ENCODE results near the gene NRL.

Gene NRL

DNA sequence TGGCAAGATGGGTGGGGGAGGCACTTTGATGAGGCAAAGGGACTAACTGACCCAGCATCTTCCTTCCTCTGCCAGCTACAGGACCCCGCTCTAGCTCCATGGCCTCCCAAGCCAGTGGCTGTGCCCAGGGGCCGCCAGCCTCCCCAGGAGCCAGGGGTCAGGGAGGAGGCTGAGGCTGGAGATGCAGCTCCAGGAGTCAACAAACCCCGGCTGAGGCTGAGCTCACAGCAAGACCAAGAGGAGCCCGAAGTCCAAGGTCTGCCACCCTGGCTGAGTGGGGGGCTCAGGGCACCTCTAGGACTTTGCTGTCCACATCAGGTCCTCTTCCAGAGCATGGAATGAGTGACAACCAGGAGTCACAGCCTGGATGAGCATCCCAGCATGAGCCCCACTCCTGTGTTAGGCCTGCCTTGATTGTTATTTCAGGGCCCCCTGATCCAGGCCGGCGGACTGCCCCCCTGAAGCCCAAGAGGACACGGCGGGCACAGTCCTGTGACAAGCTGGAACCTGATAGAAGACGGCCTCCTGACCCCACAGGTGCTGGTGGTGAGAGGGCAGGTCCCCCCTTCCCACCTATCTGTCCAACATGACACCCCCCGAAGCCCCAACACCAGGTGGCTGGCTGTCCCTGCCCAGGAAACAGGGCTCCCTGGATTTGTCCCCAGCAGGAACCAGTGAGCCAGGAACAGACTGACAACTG, 45.9 kb downstream of the NRL start:
- no peak for FAIRE-seq
- DNase-seq (ENCODE audit: insufficient read length, low spot score), result no peak

DNA sequence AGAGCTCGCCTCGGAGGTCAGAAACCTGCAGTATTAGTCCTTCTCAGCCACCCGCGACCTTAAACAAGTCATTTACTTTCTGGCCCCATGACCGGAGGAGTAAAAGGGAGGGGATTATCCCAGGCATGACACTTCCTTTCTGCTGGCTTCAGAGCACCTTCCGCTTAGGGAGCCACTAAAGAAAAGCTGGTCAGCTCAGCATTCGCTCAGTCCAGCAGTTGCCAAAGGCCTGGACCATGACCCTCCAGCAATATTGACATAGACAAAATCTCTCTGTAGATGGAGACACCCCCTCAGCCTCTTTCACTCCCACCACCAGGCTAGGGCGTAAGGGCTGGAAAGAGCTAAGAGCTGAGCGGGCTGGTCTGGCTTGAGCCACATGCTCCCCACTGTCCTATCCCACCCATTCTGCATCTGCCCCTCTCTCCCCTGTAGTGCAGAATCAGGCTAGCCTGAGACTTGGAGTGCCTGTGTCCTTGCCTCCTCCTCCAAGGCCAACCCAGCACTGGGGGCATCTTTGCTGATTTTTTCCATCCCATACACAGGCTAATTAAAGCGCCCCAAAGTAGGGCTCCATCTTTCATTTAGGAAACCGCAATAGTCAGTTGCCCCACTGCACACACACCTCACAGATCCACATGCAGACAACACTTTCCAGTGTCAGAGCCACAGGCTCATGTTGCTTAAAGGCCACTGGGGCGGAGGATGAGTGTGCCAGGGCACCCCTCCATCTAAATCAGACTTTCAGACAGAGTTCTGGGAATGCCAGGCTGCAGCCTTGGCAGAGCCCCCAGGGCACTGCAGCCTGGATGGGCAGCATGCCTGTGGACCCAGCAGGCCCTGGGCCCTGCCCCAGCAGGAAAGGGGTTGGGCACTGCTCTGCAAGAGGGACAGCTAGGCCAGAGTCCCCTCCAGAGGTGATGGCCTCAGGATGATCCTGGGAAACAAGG, 47.3 kb downstream of the NRL start:
- no peak for FAIRE-seq
- no peak for DNase-seq (ENCODE audit: insufficient read length, low spot score)

DNA sequence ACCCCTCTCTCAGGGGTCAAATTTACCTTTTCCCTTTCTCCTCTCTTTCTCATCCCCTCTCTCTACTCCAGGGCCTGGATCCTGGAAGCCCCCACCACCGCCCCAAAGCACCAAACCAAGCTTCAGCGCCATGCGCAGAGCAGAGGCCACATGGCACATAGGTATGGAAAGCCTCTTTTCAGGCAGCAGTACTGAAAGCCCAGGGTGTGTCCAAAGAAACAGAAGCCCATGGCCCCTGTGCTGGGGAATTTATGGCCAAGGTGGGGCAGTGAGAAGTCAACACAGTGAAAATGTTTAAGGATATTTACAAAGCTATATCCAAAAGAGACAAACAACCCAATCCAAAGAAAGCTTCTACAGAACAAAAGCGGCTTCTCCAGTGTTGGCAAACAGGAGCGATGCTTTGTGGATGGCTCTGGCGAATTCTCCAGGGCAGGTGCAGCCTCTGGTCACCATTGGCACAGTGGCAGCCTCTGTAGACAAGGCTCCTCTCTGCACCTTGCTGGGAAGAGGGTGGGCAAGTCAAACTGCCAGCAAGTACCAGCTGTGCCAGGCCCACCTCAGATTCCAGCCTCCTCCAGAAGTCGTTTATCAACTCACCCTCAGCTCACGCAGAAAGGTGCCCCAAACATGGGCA, 48.1 kb downstream of the NRL start:
- DNase-seq (ENCODE audit: insufficient read length, low spot score) (no peak), FAIRE-seq (no peak)

DNA sequence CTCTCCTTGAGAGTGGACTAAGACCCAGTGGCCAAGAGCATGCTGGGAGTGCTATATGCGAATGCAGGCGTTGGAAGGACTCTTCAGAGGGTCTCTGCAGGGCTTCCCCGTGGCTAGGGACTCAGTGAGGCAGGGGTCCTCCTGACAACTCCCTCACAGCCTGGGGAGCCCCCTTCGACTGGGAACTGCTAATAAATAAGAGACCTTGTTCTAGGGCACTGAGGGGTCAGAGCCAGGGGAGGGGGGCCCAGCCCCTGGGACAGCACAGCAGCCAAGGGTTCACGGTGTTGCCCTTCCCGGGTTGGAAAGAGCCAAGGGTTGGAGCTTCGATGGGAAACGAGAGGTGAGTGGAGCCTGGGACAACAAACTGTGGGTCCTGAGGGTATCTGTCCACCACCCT, 49.3 kb downstream of the NRL start:
- no peak for DNase-seq (ENCODE audit: insufficient read length, low spot score)
- FAIRE-seq, result no peak

DNA sequence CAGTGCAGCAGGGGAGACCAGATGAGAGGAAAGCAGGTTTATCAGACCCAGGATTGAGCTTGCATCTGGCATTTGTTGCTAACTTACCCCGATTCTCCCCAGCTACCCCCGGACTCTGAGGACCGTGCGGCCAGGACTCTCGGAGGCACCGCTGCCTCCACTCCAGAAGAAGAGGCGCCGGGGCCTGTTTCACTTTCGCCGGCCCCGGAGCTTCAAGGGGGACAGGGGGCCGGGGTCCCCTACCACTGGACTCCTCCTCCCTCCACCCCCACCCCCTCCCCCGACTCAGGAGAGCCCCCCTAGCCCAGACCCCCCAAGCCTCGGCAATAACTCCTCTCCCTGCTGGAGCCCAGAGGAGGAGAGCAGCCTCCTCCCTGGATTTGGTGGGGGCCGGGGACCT, 49.9 kb downstream of the NRL start:
- DNase-seq (ENCODE audit: insufficient read length, low spot score) (no peak), FAIRE-seq (no peak)

DNA sequence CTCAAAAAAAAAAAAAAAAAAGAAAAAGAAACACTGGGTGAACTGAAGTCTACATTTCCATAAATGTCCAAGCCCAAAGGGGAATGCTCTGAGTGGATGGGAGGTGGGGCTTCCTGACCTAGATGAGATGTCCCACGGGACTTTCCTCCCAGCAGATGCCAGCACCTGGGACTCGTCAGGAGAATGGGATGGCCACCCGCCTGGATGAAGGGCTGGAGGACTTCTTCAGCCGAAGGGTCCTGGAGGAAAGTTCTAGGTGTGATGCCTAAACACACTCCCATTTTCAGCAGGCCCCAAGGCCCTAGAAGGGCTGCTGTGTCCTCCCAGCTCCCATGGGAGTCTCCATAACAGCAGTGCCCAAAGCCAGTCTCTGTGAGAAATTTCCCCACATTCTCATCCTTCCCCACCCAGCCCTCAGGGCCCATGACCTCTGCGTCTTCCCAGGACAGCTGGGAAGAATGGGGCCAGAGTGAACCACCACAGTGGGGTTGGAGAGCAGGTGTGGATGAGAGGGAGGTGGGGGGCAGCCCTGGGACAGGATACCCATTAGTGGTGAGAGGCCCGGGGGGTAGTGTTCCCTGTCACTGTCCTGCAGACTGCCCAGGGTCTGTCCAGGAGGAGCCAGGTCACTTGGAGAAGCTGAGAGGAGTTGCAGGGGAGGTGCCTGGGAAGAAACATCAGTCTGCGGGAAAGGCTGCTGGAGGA, 50.5 kb downstream of the NRL start:
- FAIRE-seq, result no peak
- no peak for DNase-seq (ENCODE audit: insufficient read length, low spot score)

DNA sequence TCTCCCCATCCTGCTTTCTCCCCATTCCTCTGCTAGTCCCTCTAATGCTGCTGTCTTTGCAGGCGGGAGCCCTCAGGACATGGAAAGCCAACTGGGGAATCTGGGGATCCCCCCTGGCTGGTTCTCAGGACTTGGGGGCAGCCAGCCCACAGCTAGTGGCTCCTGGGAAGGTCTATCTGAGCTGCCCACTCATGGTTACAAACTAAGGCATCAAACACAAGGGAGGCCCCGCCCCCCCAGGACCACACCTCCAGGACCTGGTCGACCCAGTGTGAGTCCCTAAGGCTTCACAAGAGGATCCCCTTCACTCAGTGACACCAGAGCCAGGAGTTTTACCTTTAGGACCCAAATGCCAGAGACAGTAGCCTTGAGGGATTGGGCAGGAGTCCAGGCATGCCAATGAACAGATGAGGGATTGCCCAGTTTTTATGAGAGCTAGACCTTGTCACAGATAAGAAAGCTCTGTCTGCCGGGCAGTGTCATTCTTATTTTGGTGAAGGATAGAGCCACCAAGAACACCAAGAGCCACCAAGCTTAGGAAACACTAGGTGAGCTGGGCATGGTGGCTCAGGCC, 51.4 kb downstream of the NRL start:
- DNase-seq (ENCODE audit: insufficient read length, low spot score) (no peak), FAIRE-seq (no peak)

DNA sequence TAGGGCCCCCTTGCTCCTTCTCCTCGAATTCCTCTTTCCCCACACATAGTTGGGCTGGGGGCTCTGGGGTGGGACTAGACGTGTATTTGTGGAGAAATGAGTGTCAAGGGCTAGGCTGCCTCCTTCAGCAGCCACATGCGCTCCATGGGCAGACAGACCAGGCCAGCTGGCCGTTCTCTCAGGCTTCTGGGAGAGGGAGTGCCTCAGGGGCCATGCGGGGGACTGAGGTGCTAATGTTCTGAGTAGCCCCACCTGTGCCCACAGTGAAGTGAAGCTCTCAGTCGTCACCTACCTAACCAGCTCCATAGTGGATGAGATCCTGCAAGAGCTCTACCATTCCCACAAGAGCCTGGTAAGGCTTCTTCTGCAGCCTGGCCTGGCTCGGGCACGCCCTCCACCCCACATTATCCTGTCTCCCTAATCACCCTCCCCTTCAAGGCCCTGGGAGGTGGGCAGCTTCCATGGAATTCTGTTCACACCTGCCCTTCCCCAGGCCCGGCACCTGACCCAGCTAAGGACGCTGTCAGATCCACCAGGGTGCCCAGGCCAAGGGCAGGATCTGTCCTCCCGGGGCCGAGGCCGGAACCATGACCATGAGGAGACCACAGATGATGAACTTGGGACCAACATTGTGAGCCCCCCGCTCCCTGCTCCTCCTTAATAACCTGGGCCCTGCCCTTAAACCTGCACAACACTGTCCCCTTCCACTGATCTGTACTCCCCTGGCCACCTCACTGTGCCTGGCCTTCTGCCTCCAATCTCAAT, 52.4 kb downstream of the NRL start:
- FAIRE-seq (no peak), DNase-seq (ENCODE audit: insufficient read length, low spot score) (no peak)

DNA sequence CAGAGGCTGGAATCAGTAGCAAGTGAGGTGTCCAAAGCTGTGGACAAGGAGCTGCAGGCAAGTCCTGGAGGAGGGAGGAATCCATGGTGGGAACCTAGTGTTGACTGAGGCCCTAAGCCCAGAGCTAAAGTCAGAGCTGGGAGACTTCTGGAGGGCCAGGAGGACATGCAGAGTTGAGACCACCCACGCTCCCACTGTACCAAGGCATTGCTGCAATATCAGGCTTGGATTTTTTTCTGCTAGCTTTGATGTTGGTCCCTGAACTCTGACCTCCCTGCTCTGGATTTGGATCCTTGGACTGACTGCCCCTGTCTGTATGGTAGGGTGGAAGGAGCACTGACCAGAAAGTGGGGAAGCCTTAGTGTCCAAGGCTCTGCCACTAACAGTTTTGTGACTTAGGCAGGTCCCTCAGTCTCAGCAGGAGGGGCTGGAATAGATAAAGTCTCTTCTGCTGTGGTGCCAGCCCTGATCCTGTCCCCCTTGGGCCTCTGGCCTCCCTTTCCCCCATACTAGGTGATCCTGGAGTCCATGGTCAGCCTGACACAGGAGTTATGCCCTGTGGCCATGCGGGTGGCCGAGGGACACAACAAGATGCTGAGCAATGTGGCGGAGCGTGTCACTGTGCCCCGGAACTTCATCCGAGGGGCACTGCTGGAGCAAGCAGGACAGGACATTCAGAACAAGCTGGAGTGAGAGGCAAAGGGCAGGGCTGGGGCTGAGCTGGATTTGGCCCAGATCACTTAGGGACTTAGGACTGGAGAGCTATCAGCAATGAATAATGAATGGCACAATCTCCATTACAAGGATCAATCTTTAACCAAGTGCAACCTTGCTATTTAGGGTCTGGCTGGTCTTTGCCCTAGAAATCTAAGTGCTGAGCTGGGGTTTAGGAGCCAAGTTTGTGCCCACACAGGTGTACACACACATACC, 53.5 kb downstream of the NRL start:
- FAIRE-seq (no peak), DNase-seq (ENCODE audit: insufficient read length, low spot score) (no peak)

- DNase-seq (ENCODE audit: insufficient read length, low spot score) (no peak), FAIRE-seq (no peak)
These were observed 54.3 kb downstream of the NRL start for GRCh38 chr14:24060443-24060842.

- FAIRE-seq, result no peak
These were observed 54.8 kb downstream of the NRL start for GRCh38 chr14:24059841-24060388.

GRCh38 chr14:24058951-24059475, 55.7 kb downstream of the NRL start:
- no peak for DNase-seq (ENCODE audit: insufficient read length, low spot score)
- FAIRE-seq, result no peak

More at GRCh38 chr14:24059841-24060388, 54.8 kb downstream of the NRL start:
- no peak for DNase-seq (ENCODE audit: insufficient read length, low spot score)

- FAIRE-seq (peak; percentile 96), DNase-seq (ENCODE audit: insufficient read length, low spot score) (peak; percentile 85)
These were observed 56.3 kb downstream of the NRL start for GRCh38 chr14:24058260-24058950.

DNA sequence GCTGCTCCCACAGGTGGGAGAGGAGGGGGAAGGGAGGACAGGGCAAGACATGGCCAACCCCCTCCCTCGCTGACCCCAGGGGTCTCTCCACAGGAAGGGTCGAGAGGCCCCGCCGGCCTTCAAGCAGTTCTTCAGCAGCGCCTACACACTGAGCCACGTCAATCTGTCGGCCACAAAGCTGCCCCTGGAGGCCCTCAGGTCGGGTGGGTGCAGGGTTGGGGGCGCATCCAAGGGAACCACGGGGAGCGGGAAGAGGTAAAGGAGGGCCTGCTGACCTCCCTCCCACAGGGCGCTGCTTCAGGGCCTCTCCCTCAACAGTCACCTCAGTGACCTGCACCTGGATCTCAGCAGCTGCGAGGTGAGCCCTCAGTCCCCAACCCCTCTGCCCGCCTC, 56.9 kb downstream of the NRL start:
- DNase-seq (ENCODE audit: insufficient read length, low spot score), result no peak
- no peak for FAIRE-seq

DNA sequence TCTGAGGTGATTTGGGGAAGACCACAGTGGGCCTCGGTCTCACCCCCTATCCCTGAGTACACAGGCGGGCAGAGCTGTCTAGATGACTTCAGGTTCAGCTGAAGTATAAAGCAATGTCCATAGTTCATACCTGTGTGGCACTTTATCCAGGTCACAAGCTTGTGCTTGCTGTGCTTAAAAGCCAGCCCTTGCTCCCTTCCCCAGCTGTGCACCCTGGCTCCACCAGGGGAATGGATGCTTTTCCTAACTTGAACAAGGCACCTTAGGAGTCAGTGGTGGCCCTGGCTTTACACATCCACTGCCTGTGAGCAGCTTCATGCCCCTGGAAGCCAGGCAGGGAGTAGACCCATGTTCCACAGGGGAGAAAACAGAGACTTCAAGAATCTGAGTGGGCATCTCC, 57.5 kb downstream of the NRL start:
- no peak for FAIRE-seq

GRCh38 chr14:24056800-24057184, 58.0 kb downstream of the NRL start:
- FAIRE-seq (no peak), DNase-seq (ENCODE audit: insufficient read length, low spot score) (no peak)

More for the DNA sequence above, 57.5 kb downstream of the NRL start:
- DNase-seq (ENCODE audit: insufficient read length, low spot score), result no peak

DNA sequence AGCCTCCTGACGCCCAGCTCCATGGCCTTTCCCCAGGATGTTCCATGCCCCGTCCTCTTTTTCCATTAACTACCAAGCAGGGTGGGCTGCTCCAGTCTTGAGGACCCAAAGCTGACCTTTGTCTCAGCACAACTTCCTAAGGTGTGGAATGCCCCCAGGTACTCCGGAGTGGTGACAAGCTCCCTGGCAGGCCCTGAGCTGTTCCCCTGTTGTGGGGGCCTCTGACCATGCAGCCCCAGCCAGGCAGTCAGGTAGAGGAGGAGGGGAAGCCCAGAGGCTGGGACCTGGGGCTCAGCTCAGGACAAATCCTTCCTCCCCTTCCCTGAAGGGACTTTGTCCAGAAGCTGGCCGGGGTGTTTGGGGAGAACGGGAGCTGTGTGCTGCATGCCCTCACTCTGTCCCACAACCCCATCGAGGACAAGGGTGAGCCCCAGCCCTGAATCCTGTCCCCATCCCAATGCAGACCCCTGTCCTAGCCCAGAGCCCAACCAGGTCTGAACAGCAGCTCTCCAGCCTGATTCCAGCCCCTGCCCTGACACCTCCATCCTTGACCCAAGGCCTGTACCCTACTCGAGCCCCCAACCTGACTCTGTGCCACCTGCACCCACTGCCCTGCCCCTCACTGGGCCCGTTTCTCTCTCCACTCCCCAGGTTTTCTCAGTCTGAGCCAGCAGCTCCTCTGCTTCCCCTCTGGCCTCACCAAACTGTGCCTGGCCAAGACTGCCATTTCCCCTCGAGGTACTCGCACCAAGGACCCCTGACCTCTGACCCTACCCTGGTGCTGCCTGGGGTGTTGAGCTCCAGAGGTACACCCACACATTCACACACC, 58.6 kb downstream of the NRL start:
- FAIRE-seq (no peak), DNase-seq (ENCODE audit: insufficient read length, low spot score) (no peak)
